Fibroblast of pulmonary artery (primary cell): ENCODE data around the gene PTGIS.

Experiments used
- DNase-seq: peaks from one replicate; pipeline ENCODE4 v3.0.0-alpha.2; 2010; ENCODE audit warnings: low read depth
- H3K4me3 ChIP-seq: replicated peaks from 2 replicates; pipeline ENCODE4 v1.5.1; 2011; ENCODE audit warnings: low read depth, mild to moderate bottlenecking, control low read depth, low read length, moderate library complexity
- TF ChIP-seq, protein P1 (sequence below): IDR thresholded peaks from 2 replicates; pipeline ENCODE4 v1.5.1; 2011; ENCODE audit warnings: mild to moderate bottlenecking, control low read depth, low read length, inconsistent platforms; ENCODE audit errors: missing control alignments

PTGIS gene

GRCh38 chr20:49610691-49611538, 43.0 kb upstream of the PTGIS start:
- TF ChIP-seq, protein P1, sequence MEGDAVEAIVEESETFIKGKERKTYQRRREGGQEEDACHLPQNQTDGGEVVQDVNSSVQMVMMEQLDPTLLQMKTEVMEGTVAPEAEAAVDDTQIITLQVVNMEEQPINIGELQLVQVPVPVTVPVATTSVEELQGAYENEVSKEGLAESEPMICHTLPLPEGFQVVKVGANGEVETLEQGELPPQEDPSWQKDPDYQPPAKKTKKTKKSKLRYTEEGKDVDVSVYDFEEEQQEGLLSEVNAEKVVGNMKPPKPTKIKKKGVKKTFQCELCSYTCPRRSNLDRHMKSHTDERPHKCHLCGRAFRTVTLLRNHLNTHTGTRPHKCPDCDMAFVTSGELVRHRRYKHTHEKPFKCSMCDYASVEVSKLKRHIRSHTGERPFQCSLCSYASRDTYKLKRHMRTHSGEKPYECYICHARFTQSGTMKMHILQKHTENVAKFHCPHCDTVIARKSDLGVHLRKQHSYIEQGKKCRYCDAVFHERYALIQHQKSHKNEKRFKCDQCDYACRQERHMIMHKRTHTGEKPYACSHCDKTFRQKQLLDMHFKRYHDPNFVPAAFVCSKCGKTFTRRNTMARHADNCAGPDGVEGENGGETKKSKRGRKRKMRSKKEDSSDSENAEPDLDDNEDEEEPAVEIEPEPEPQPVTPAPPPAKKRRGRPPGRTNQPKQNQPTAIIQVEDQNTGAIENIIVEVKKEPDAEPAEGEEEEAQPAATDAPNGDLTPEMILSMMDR, result peak; percentile 86
- peak overlapping the region; percentile 17 for H3K4me3 ChIP-seq
- DNase-seq, result peak; percentile 59

GRCh38 chr20:49608752-49609670, 41.1 kb upstream of the PTGIS start:
- no peak overlapping the region for H3K4me3 ChIP-seq
- TF ChIP-seq, protein P1, result peak; percentile 89
- DNase-seq, result peak; percentile 60

- DNase-seq, result no peak
Measured at GRCh38 chr20:49607568-49607967, 39.6 kb upstream of the PTGIS start.

GRCh38 chr20:49603209-49603627, 35.3 kb upstream of the PTGIS start:
- TF ChIP-seq, protein P1, result peak; percentile 55
- no peak overlapping the region for H3K4me3 ChIP-seq
- DNase-seq, result peak; percentile 72

More at GRCh38 chr20:49607568-49607967, 39.6 kb upstream of the PTGIS start:
- no peak overlapping the region for H3K4me3 ChIP-seq
- TF ChIP-seq, protein P1, result no peak

DNA sequence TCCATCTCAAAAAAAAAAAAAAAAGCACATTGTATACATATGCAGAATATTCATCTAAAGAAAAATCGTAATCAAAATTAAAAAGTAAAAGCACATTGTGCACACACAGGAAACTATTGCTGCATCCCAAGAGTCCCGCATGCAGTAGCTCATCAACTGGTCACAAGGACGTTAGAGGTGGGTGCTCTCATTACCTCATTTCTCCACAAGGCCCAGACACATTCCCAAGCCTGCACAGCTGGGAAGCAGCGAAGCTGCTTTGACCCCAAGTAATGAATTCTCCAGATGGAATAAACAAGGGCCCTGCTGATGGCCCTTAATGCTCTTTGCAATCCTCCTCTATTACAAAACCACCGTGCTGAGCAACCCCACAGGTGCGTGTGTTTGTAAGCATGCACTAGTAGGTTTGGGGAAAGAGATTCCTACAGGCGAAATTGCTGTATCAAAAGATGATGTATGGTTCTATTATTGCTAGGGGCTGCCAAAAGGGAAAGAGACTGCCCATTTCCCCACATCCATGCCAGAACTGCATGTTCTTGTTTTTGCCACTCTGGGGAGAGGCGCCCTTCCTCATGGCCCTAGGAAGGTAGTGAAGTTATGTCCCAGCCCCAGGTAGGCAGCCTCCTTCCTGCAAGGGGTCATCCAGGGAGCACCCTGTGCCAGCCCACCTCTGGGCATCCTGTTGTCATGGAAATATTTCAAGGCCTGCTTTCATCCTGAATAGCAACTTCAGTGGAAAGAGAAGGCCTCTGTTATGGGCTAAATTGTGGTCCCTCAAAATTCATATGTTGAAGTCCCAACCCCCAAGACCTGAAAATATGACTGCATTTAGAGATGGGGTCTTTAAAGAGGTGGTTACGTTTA, 34.6 kb upstream of the PTGIS start:
- H3K4me3 ChIP-seq, result no peak overlapping the region
- DNase-seq, result no peak
- TF ChIP-seq, protein P1, result no peak
